Mesendoderm (in vitro differentiated cells): Measurements from ENCODE around the gene CASP4.

ENCODE experiments used
- DNase-seq: peaks from one replicate; pipeline ENCODE4 v3.0.0; 2013
- H2AK5ac ChIP-seq: 2 replicates; pipeline ENCODE4 v1.6.1; 2013; ENCODE audit warnings: low read length, inconsistent platforms
- H2BK120ac ChIP-seq: 2 replicates; pipeline ENCODE4 v1.6.1; 2013; ENCODE audit warnings: low read depth, mild to moderate bottlenecking, low read length, moderate library complexity, mixed read lengths
- H2BK15ac ChIP-seq: replicated peaks from 2 replicates; pipeline ENCODE4 v1.6.1; 2013; ENCODE audit warnings: low read depth, mild to moderate bottlenecking, moderate library complexity
- H2BK5ac ChIP-seq: 2 replicates; pipeline ENCODE4 v1.6.1; 2013; ENCODE audit warnings: low read length, inconsistent platforms
- H3K18ac ChIP-seq: 2 replicates; pipeline ENCODE4 v1.6.1; 2013; ENCODE audit warnings: mild to moderate bottlenecking, low read length, mixed read lengths
- H3K23ac ChIP-seq: one replicate; pipeline ENCODE4 v1.6.1; 2013; ENCODE audit warnings: low read length
- H3K27ac ChIP-seq: 2 replicates; pipeline ENCODE4 v1.5.1; 2013; ENCODE audit warnings: low read depth, mild to moderate bottlenecking, inconsistent platforms, low read length, moderate library complexity
- H3K27me3 ChIP-seq: 2 replicates; pipeline ENCODE4 v1.6.1; 2013; ENCODE audit warnings: low read length, control low read depth, mild to moderate bottlenecking, inconsistent platforms; ENCODE audit not compliant: insufficient read depth, poor library complexity
- H3K36me3 ChIP-seq: 2 replicates; pipeline ENCODE4 v1.6.1; 2013; ENCODE audit warnings: low read length, inconsistent platforms; ENCODE audit not compliant: control insufficient read depth, insufficient read depth
- H3K4ac ChIP-seq: one replicate; pipeline ENCODE4 v1.6.1; 2013; ENCODE audit warnings: low read depth, mild to moderate bottlenecking, low read length, moderate library complexity
- H3K4me1 ChIP-seq: 2 replicates; pipeline ENCODE4 v1.6.1; 2013; ENCODE audit warnings: low read depth, low read length, inconsistent platforms; ENCODE audit not compliant: control insufficient read depth
- H3K4me2 ChIP-seq: 2 replicates; pipeline ENCODE4 v1.6.1; 2013; ENCODE audit warnings: low read length
- H3K4me3 ChIP-seq: 2 replicates; pipeline ENCODE4 v1.5.1; 2013; ENCODE audit warnings: mild to moderate bottlenecking, low read length
- H3K56ac ChIP-seq: one replicate; pipeline ENCODE4 v1.6.1; 2013; ENCODE audit warnings: low read length
- H3K79me1 ChIP-seq: 2 replicates; pipeline ENCODE4 v1.6.1; 2013; ENCODE audit warnings: low read length, inconsistent platforms
- H3K79me2 ChIP-seq: 2 replicates; pipeline ENCODE4 v1.6.1; 2013; ENCODE audit warnings: mild to moderate bottlenecking, low read length; ENCODE audit not compliant: control insufficient read depth, insufficient read depth
- H3K9ac ChIP-seq: 2 replicates; pipeline ENCODE4 v1.6.1; 2013; ENCODE audit warnings: low read length, inconsistent platforms
- H4K5ac ChIP-seq: one replicate; pipeline ENCODE4 v1.6.1; 2013; ENCODE audit warnings: low read length
- H4K8ac ChIP-seq: one replicate; pipeline ENCODE4 v1.6.1; 2013; ENCODE audit warnings: low read depth, mild to moderate bottlenecking, control low read depth, low read length, moderate library complexity
- WGBS: extraction: QIAGEN DNeasy Blood & Tissue Kit; methylation state at CpG from one replicate; pipeline ENCODE4 v1.1.7; 2013; ENCODE audit warnings: low lambda C conversion rate, missing lambda C conversion rate; ENCODE audit not compliant: insufficient coverage; ENCODE audit errors: extremely low coverage; 5-methylcytosine and 5-hydroxymethylcytosine counted together

Gene CASP4

GRCh38 chr11:104912102-104912501, 56.3 kb downstream of the CASP4 start:
- Histone ChIP-seq H3K4me3 (no peak overlapping the region), H3K9ac (no peak overlapping the region), H3K27ac (no peak overlapping the region), H3K27me3 (no peaks in the 10 kb centered on the region), H3K56ac (no peak overlapping the region), H2AK5ac (no peak overlapping the region), H2BK120ac (no peak overlapping the region), H3K4me2 (no peak overlapping the region), H3K18ac (no peak overlapping the region), H3K4ac (no peak overlapping the region), H3K4me1 (no peaks in the 10 kb centered on the region), H2BK5ac (no peak overlapping the region), H3K36me3 (no peaks in the 10 kb centered on the region), H2BK15ac (no peak overlapping the region), H4K5ac (no peak overlapping the region), H3K79me2 (no peaks in the 10 kb centered on the region), H4K8ac (no peak overlapping the region), H3K23ac (no peak overlapping the region), H3K79me1 (no peaks in the 10 kb centered on the region)
- no CpG with 5 or more reads among the region's 3 CpGs for WGBS
- no peak for DNase-seq

GRCh38 chr11:104908186-104908531, 60.2 kb downstream of the CASP4 start:
- no peak for DNase-seq
- Histone ChIP-seq H3K36me3 (no peaks in the 10 kb centered on the region), H3K23ac (no peak overlapping the region), H3K27ac (no peak overlapping the region), H2BK5ac (no peak overlapping the region), H3K27me3 (no peaks in the 10 kb centered on the region), H2BK120ac (no peak overlapping the region), H4K5ac (no peak overlapping the region), H3K9ac (no peak overlapping the region), H3K79me2 (no peaks in the 10 kb centered on the region), H3K4me2 (no peak overlapping the region), H2AK5ac (no peak overlapping the region), H2BK15ac (no peak overlapping the region), H3K4me3 (no peak overlapping the region), H3K79me1 (no peaks in the 10 kb centered on the region), H3K4ac (no peak overlapping the region), H3K4me1 (no peaks in the 10 kb centered on the region), H4K8ac (no peak overlapping the region), H3K56ac (no peak overlapping the region), H3K18ac (no peak overlapping the region)
- WGBS = no CpG with 5 or more reads among the region's 3 CpGs

GRCh38 chr11:104907521-104908185, 60.7 kb downstream of the CASP4 start:
- Histone ChIP-seq H3K4me2 (no peak overlapping the region), H2BK15ac (no peak overlapping the region), H3K4me1 (no peaks in the 10 kb centered on the region), H3K79me2 (no peaks in the 10 kb centered on the region), H3K9ac (no peak overlapping the region), H3K18ac (no peak overlapping the region), H4K8ac (no peak overlapping the region), H3K4me3 (no peak overlapping the region), H3K27ac (no peak overlapping the region), H2AK5ac (no peak overlapping the region), H3K27me3 (no peaks in the 10 kb centered on the region), H2BK120ac (no peak overlapping the region), H3K79me1 (no peaks in the 10 kb centered on the region), H3K23ac (no peak overlapping the region), H2BK5ac (no peak overlapping the region), H3K36me3 (no peaks in the 10 kb centered on the region), H3K4ac (no peak overlapping the region), H3K56ac (no peak overlapping the region), H4K5ac (no peak overlapping the region)
- no CpG with 5 or more reads among the region's 7 CpGs for WGBS
- DNase-seq = no peak

- H3K9ac ChIP-seq = no peak overlapping the region
- no peak overlapping the region for H3K4me3 ChIP-seq
- no peak overlapping the region for H2AK5ac ChIP-seq
- no peak overlapping the region for H3K23ac ChIP-seq
- H4K5ac ChIP-seq = no peak overlapping the region
- H3K79me1 ChIP-seq = no peaks in the 10 kb centered on the region
- H3K18ac ChIP-seq = no peak overlapping the region
- H3K4me1 ChIP-seq = no peaks in the 10 kb centered on the region
- no peaks in the 10 kb centered on the region for H3K79me2 ChIP-seq
- no peaks in the 10 kb centered on the region for H3K27me3 ChIP-seq
- H3K4me2 ChIP-seq = no peak overlapping the region
- no CpG with 5 or more reads among the region's 4 CpGs for WGBS
- H3K36me3 ChIP-seq = no peaks in the 10 kb centered on the region
- no peak overlapping the region for H2BK120ac ChIP-seq
- no peak overlapping the region for H3K56ac ChIP-seq
- DNase-seq = peak; percentile 32
- H2BK15ac ChIP-seq = no peak overlapping the region
- no peak overlapping the region for H3K27ac ChIP-seq
- H4K8ac ChIP-seq = no peak overlapping the region
- no peak overlapping the region for H3K4ac ChIP-seq
- H2BK5ac ChIP-seq = no peak overlapping the region
Measured at GRCh38 chr11:104905271-104905670, 63.1 kb downstream of the CASP4 start.

GRCh38 chr11:104899226-104899625, 69.1 kb downstream of the CASP4 start:
- no peak overlapping the region for H3K4me3 ChIP-seq
- H3K36me3 ChIP-seq = no peaks in the 10 kb centered on the region
- H2BK5ac ChIP-seq = no peak overlapping the region
- no peak overlapping the region for H2BK120ac ChIP-seq
- no peak overlapping the region for H3K23ac ChIP-seq
- no peak overlapping the region for H3K27ac ChIP-seq
- no peaks in the 10 kb centered on the region for H3K27me3 ChIP-seq
- H3K4me1 ChIP-seq = no peaks in the 10 kb centered on the region
- no peak overlapping the region for H4K5ac ChIP-seq
- no peak overlapping the region for H3K18ac ChIP-seq
- H3K56ac ChIP-seq = no peak overlapping the region
- H2BK15ac ChIP-seq = no peak overlapping the region
- no peak overlapping the region for H3K4ac ChIP-seq
- peak; percentile 14 for DNase-seq
- H3K9ac ChIP-seq = no peak overlapping the region
- H3K79me2 ChIP-seq = no peaks in the 10 kb centered on the region
- H3K4me2 ChIP-seq = no peak overlapping the region
- no peak overlapping the region for H2AK5ac ChIP-seq
- H4K8ac ChIP-seq = no peak overlapping the region
- H3K79me1 ChIP-seq = no peaks in the 10 kb centered on the region

- H3K36me3 ChIP-seq = no peaks in the 10 kb centered on the region
- WGBS = no CpG with 5 or more reads among the region's 1 CpG
Measured at GRCh38 chr11:104898685-104899013, 69.7 kb downstream of the CASP4 start.

More at GRCh38 chr11:104898685-104899013, 69.7 kb downstream of the CASP4 start:
- Histone ChIP-seq H3K4me3 (no peak overlapping the region), H2BK120ac (no peak overlapping the region), H3K79me2 (no peaks in the 10 kb centered on the region), H3K18ac (no peak overlapping the region), H3K9ac (no peak overlapping the region), H3K27ac (no peak overlapping the region), H3K4me2 (no peak overlapping the region), H4K8ac (no peak overlapping the region), H3K23ac (no peak overlapping the region), H3K56ac (no peak overlapping the region), H3K27me3 (no peaks in the 10 kb centered on the region), H2BK15ac (no peak overlapping the region), H4K5ac (no peak overlapping the region), H2BK5ac (no peak overlapping the region), H3K4me1 (no peaks in the 10 kb centered on the region), H3K4ac (no peak overlapping the region), H2AK5ac (no peak overlapping the region), H3K79me1 (no peaks in the 10 kb centered on the region)
- DNase-seq = no peak
